Epithelial cell of esophagus (primary cell): ENCODE data around the gene P2RX1.

Source experiments
- DNase-seq: peaks from one replicate; pipeline ENCODE4 v3.0.0; 2010; ENCODE audit warnings: low read depth
- H3K4me3 ChIP-seq: 2 replicates; pipeline ENCODE4 v1.5.1; 2011; ENCODE audit warnings: mild to moderate bottlenecking, low read length, control low read depth
- TF ChIP-seq, protein P1 (sequence below): IDR thresholded peaks from 2 replicates; pipeline ENCODE4 v1.5.1; 2011; ENCODE audit warnings: low read depth, mild to moderate bottlenecking, low read length, control low read depth, inconsistent platforms; ENCODE audit not compliant: insufficient read depth; ENCODE audit errors: missing control alignments

The P2RX1 gene

DNA sequence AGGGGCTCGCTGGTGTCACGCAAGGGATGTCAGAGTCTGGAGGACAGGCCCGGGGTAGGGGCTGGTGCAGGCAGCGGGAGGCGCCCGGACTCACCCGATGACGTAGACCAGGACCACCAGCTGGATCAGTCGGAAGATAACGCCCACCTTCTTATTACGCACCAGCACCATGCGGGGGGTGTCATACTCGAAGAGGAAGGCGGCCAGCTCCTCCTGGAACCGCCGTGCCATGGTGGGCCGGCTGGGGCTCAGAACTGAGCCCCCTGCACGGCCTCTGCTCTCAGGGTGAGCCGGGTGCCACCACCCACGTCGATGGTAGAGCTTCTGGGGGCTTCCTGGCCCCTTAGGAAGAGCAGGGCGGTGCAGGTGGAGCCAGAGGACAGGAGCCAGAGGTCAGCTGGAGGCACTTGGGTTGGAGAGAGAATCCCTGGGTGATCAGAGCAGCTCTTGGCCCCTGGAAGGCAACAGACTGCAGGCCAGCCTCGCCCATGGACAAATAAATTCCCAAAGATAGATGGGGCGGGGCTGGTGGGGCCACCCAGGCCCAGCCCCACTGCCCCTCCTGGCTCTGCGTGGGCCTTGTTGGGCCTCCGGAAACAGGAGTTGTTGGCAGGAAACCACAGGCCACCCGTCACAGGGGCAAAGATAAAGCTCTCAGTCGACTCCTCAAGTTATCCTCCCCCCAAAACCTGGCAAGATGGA, at the start of gene P2RX1:
Gene P2RX1 (minus strand): TSS at position 471 of the 702 bp plus-strand sequence. CDS start 240 bp downstream, at position 231.
- DNase-seq, result no peak
- H3K4me3 ChIP-seq, result no peak within 1 kb of the TSS
- TF ChIP-seq, protein P1, sequence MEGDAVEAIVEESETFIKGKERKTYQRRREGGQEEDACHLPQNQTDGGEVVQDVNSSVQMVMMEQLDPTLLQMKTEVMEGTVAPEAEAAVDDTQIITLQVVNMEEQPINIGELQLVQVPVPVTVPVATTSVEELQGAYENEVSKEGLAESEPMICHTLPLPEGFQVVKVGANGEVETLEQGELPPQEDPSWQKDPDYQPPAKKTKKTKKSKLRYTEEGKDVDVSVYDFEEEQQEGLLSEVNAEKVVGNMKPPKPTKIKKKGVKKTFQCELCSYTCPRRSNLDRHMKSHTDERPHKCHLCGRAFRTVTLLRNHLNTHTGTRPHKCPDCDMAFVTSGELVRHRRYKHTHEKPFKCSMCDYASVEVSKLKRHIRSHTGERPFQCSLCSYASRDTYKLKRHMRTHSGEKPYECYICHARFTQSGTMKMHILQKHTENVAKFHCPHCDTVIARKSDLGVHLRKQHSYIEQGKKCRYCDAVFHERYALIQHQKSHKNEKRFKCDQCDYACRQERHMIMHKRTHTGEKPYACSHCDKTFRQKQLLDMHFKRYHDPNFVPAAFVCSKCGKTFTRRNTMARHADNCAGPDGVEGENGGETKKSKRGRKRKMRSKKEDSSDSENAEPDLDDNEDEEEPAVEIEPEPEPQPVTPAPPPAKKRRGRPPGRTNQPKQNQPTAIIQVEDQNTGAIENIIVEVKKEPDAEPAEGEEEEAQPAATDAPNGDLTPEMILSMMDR, result no peak

DNA sequence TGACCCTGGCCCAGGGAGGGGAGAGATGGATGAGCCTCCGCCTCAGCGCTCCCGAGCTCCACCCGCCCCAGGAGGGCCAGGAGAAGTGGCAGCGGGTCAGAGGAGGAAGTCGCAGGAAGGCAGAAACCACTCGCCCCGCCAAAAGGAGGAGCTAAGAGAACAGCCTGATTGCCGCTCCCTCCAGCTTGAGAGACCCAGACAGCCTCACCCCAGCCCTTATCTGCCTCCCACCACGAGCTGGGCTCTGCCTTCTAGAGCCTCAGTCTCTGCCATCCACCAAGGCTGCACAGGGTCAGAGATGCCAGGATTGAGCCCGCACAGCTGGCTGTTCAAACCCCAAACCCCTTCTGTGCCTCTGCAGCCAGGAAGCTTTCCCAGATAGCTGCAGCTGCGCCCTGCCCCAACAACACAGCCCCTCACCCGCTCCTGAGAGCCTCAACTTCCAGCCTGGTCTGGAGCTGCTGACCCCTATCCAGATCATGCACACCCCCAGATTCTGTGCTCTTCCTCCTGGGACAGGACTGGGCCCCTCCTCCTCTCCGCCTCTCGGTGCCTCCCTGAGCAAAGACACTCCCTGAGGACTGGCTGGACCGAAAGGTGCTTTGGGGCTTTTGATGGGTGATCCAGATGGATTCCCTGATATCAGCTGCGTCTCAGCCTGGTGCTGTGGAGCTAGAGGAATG, 49.0 kb upstream of the P2RX1 start:
- DNase-seq, result peak; percentile 36
- TF ChIP-seq, protein P1, result no peak
- no peak overlapping the region for H3K4me3 ChIP-seq

DNA sequence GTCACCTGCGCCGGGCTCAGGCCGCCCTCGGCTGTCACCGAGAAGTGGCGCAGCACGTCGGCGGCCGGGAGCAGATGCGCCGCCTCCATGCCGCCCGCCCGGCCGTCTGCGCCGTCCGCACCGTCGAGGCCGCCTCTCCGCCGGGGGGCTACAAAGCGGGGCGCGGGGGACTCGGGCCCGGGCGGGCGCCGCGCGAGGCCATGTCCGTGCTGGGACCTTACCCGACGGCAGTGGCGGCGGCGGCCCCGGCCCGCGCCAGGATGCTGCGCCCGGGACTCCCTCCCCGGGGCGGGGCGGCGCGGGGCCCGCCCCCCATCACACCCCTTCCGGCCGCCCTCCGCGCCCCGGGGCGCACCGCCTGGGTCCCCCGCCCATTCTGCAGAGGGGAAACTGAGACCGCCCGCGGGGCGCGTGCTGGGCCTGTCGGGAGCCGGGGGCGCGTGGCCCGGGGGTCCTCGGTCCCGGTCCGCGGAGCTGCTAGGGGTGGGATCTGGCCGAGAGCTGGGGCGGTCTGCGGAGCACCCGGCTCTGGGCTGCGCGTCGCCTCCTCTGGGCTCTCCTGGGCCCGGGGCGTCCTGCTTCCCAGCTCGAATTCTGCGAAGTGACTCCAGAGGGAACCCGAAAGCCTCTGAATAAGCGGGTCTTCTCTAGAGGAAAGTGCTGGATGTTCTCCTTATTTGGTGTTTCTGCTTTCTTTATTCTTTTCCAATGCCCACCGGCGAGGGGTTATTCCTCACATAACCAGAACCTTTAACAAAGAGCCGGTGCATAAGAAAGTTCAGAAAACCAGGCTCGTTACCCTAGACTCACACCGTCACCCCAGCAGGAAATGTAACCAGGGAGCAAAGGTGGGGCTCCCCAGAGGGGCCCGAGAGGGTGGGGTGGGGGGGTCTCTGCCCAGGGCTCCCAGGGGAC, 48.2 kb upstream of the P2RX1 start, which contains the start of gene ATP2A3:
Gene ATP2A3 (minus strand): TSS at position 235 of the 915 bp plus-strand sequence. CDS start 146 bp downstream, at position 89.
- DNase-seq, result no peak
- H3K4me3 ChIP-seq, result peak within 1 kb of the TSS; percentile 8

DNA sequence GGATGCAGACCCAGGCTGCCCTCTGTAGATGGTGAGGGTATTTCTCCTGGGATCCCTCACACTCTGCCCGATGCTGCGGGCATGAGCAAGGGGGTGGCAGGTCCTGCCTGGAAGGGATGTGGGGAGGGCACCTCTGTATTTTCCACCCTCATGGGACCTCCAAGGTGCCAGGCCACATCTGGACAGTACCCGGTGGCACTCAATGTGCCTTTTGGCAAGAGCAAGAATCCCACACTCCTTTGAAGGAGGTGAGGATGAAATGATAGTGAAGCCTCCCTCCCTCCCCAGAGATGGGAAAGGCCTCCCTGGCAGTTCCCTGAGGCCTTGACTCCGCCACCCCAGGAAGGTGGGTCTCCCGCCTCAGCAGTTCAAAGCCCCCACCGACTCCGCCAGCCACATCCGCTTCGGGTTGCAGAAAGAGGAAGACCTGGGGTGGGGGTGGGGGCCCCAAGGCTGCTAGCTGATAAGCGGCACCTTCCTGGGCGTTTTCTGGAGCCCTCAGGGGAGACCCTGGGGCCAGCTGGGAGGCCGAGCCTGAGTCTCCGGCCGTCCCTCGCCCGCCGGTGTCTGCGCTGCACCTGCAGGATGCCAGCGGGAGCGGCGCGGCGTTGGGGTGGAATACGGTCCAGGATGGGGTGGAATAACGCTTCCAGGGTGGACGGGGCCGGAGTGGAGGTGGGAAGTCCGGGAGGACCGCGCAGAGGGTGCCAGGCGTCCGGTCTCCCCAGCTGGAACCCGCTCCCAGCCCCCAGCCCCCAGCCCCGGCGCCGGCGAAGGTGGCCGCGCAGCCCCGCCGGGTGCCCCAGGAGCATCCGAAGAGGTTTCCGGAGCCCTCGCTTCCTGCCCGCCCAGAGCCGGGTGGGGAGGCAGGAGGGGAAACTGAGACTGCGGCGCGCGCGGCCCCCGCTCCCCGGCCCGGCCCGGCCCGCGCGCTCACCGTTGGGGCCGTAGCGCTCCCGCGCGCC, 47.3 kb upstream of the P2RX1 start:
- TF ChIP-seq, protein P1, result no peak
- no peak for DNase-seq
- H3K4me3 ChIP-seq, result no peak overlapping the region

More for the DNA sequence above, 48.2 kb upstream of the P2RX1 start, which contains the start of gene ATP2A3:
- TF ChIP-seq, protein P1, result no peak

DNA sequence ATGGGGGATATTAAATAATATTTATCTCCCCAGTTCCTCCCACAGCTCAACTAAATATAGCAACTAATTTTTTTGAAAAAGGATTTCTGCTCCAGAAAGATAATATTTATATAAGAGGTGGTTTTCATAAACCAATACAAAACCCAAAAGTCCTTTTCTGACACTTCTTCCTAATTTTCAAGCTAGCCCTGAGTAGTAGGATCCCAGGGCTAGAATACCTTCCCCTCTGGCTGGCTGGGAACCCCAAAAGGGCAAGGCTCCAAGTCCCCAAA, 46.6 kb upstream of the P2RX1 start:
- TF ChIP-seq, protein P1, result no peak
- DNase-seq, result no peak
- no peak overlapping the region for H3K4me3 ChIP-seq
